Neutrophil (primary cell): ENCODE measurements around the gene RAD51B.

Source experiments
- H3K27ac ChIP-seq: fragments of 200-600 bp; sonication (generic); 2 replicates; pipeline ENCODE4 v1.5.1; 2016; ENCODE audit warnings: mild to moderate bottlenecking, moderate library complexity
- H3K27me3 ChIP-seq: fragments of 200-600 bp; sonication (generic); 2 replicates; pipeline ENCODE4 v1.6.0; 2016; ENCODE audit warnings: mild to moderate bottlenecking
- H3K36me3 ChIP-seq: fragments of 200-600 bp; sonication (generic); 2 replicates; pipeline ENCODE4 v1.5.1; 2017
- H3K4me1 ChIP-seq, 2 experiments: fragments of 200-600 bp in 1 of 2; sonication (generic) in 1 of 2; 1 replicate in 1 of 2; 2 replicates in 1 of 2; pipeline versions ENCODE4 v1.5.1 to v1.6.1; 2013 to 2016; ENCODE audit warnings: low read depth in 1 of 2, low read length in 1 of 2, mild to moderate bottlenecking in 1 of 2, moderate library complexity in 1 of 2; ENCODE audit not compliant: control insufficient read depth in 1 of 2, insufficient read depth in 1 of 2
- H3K4me3 ChIP-seq, 2 experiments: fragments of 200-600 bp in 1 of 2; sonication (generic) in 1 of 2; 1 replicate in 1 of 2; 2 replicates in 1 of 2; pipeline ENCODE4 v1.5.1; 2013 to 2016; ENCODE audit warnings: low read depth in 1 of 2, low read length in 1 of 2, mild to moderate bottlenecking in 1 of 2, moderate library complexity in 1 of 2
- H3K9me3 ChIP-seq: fragments of 200-600 bp; sonication (generic); 2 replicates; pipeline ENCODE4 v1.5.1; 2016
- CTCF ChIP-seq: fragments of 200-600 bp; sonication (generic); IDR thresholded peaks from 2 replicates; pipeline ENCODE4 v1.5.1; 2016; ENCODE audit warnings: antibody characterized with exemption

RAD51B gene

GRCh38 chr14:68011406-68012028, 191.9 kb downstream of the RAD51B start:
- Histone ChIP-seq H3K4me1 (no peaks in the 10 kb centered on the region), H3K27ac (no peak overlapping the region), H3K9me3 (no peaks in the 10 kb centered on the region), H3K27me3 (no peaks in the 10 kb centered on the region), H3K36me3 (no peaks in the 10 kb centered on the region), H3K4me3 (no peak overlapping the region)
- no peak for TF ChIP-seq CTCF

- H3K4me3 ChIP-seq, result no peak overlapping the region
- no peak for TF ChIP-seq CTCF
- H3K27me3 ChIP-seq, result no peaks in the 10 kb centered on the region
- no peaks in the 10 kb centered on the region for H3K9me3 ChIP-seq
- no peaks in the 10 kb centered on the region for H3K4me1 ChIP-seq
- H3K27ac ChIP-seq, result no peak overlapping the region
- H3K36me3 ChIP-seq, result no peaks in the 10 kb centered on the region
Observed at GRCh38 chr14:68012871-68013270, 193.3 kb downstream of the RAD51B start.

GRCh38 chr14:68013326-68013725, 193.7 kb downstream of the RAD51B start:
- Histone ChIP-seq H3K9me3 (no peaks in the 10 kb centered on the region), H3K4me1 (no peaks in the 10 kb centered on the region), H3K27ac (no peak overlapping the region), H3K4me3 (no peak overlapping the region), H3K36me3 (no peaks in the 10 kb centered on the region), H3K27me3 (no peaks in the 10 kb centered on the region)
- TF ChIP-seq CTCF, result no peak

- no peak overlapping the region for H3K27ac ChIP-seq
- no peaks in the 10 kb centered on the region for H3K9me3 ChIP-seq
- H3K4me3 ChIP-seq, result no peak overlapping the region
- TF ChIP-seq CTCF, result no peak
- H3K4me1 ChIP-seq, result no peaks in the 10 kb centered on the region
- no peaks in the 10 kb centered on the region for H3K27me3 ChIP-seq
- H3K36me3 ChIP-seq, result no peaks in the 10 kb centered on the region
Observed at GRCh38 chr14:68014771-68015170, 195.2 kb downstream of the RAD51B start.

GRCh38 chr14:68015356-68016254, 196.0 kb downstream of the RAD51B start:
- H3K4me1 ChIP-seq, result no peaks in the 10 kb centered on the region

More at GRCh38 chr14:68015356-68016254, 196.0 kb downstream of the RAD51B start:
- Histone ChIP-seq H3K27me3 (no peaks in the 10 kb centered on the region), H3K4me3 (no peak overlapping the region), H3K27ac (no peak overlapping the region), H3K36me3 (no peaks in the 10 kb centered on the region), H3K9me3 (no peaks in the 10 kb centered on the region)
- no peak for TF ChIP-seq CTCF
